ENCODE results near the gene FBN1.

Gene FBN1

DNA sequence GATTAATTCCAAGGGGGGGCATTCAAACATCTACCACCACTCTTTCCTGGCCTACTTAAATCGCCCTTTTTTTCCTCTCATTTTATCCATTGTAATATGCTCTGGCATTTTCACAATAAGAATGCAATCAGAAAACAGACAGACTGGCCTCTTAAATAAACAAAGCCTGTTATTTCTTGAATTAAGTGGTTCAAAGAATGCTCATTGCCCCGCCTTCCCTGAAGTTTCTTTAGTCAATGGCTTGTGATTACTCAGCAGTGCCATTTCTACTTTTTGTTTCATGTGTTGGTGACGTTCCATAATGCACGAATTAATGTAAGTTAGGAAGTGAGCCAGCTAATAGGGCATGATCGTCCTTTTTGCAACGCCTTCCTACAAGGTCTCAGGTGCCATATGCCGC is 68.0 kb downstream of the FBN1 start (continued):
- TF ChIP-seq, protein P1, sequence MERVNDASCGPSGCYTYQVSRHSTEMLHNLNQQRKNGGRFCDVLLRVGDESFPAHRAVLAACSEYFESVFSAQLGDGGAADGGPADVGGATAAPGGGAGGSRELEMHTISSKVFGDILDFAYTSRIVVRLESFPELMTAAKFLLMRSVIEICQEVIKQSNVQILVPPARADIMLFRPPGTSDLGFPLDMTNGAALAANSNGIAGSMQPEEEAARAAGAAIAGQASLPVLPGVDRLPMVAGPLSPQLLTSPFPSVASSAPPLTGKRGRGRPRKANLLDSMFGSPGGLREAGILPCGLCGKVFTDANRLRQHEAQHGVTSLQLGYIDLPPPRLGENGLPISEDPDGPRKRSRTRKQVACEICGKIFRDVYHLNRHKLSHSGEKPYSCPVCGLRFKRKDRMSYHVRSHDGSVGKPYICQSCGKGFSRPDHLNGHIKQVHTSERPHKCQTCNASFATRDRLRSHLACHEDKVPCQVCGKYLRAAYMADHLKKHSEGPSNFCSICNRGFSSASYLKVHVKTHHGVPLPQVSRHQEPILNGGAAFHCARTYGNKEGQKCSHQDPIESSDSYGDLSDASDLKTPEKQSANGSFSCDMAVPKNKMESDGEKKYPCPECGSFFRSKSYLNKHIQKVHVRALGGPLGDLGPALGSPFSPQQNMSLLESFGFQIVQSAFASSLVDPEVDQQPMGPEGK (CRISPR knock-in tag; IDR thresholded peaks at IDR 0.05; ENCODE audit: borderline replicate concordance) = no peak

DNA sequence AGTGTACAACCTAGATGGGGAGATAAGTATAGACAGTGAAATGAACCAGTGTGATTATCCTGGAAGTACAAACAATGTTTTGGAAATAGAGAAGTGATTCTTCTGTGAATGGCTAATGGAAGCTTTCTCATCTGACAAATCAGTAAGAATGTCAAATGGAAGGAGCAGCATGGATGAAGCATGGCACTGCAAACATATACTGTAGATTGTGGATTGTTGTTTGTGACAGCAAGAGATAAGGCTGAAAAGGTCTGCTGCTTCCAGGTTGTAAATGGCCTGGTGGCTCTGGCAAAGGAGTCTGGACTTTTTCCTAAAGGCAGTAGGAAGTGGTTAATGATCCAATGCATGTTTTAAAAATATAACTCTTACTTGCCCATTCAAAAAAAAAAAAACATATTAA is 71.3 kb downstream of the FBN1 start:
- ATAC-seq = peak; percentile 39; the same call in 2 of the 3 replicates
- TF ChIP-seq ARNTL (CRISPR knock-in tag; IDR thresholded peaks at IDR 0.05; ENCODE audit: borderline replicate concordance, low read depth) (no peak), TCF4 (CRISPR knock-in tag; IDR thresholded peaks at IDR 0.05; ENCODE audit: borderline replicate concordance) (peak; percentile 12; the same call in 1 of the 2 replicates), ISL1 (CRISPR knock-in tag; IDR thresholded peaks at IDR 0.05) (peak; percentile 58; the same call in 1 of the 2 replicates)
- TF ChIP-seq, protein P2, sequence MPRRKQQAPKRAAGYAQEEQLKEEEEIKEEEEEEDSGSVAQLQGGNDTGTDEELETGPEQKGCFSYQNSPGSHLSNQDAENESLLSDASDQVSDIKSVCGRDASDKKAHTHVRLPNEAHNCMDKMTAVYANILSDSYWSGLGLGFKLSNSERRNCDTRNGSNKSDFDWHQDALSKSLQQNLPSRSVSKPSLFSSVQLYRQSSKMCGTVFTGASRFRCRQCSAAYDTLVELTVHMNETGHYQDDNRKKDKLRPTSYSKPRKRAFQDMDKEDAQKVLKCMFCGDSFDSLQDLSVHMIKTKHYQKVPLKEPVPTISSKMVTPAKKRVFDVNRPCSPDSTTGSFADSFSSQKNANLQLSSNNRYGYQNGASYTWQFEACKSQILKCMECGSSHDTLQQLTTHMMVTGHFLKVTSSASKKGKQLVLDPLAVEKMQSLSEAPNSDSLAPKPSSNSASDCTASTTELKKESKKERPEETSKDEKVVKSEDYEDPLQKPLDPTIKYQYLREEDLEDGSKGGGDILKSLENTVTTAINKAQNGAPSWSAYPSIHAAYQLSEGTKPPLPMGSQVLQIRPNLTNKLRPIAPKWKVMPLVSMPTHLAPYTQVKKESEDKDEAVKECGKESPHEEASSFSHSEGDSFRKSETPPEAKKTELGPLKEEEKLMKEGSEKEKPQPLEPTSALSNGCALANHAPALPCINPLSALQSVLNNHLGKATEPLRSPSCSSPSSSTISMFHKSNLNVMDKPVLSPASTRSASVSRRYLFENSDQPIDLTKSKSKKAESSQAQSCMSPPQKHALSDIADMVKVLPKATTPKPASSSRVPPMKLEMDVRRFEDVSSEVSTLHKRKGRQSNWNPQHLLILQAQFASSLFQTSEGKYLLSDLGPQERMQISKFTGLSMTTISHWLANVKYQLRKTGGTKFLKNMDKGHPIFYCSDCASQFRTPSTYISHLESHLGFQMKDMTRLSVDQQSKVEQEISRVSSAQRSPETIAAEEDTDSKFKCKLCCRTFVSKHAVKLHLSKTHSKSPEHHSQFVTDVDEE (CRISPR knock-in tag; IDR thresholded peaks at IDR 0.05) = peak; percentile 68; the same call in 1 of the 2 replicates

DNA sequence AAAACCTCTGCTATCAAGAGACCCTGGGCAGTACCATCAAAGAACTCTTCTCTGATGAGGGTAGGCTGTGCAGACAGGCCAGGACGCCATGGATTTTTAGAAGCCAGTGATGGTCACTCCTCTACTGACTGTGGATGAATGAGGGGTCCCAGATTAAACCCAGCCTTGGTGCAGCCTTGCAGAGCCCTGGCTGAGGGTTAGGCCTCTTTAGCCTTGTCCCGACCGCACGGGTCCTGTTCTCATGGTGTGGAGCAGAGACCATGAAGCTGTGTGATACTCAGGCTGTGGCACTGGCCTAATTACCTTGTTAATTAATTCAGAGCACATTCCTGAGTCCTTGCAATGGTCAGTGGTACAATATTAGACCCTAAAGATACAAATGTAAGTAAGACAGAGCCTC is 71.7 kb downstream of the FBN1 start:
- peak; percentile 47; the same call in 2 of the 3 replicates for ATAC-seq
- TF ChIP-seq ZC3H10 (CRISPR knock-in tag; IDR thresholded peaks at IDR 0.05) = no peak
- no peak for TF ChIP-seq CSDC2 (CRISPR knock-in tag; IDR thresholded peaks at IDR 0.05)
- no peak for TF ChIP-seq ZFP30 (CRISPR knock-in tag; IDR thresholded peaks at IDR 0.05)
- TF ChIP-seq TCF4 (CRISPR knock-in tag; IDR thresholded peaks at IDR 0.05; ENCODE audit: borderline replicate concordance) = no peak
- no peak for TF ChIP-seq PPARA (CRISPR knock-in tag; IDR thresholded peaks at IDR 0.05; ENCODE audit: borderline replicate concordance)
- no peak for TF ChIP-seq GLIS3 (CRISPR knock-in tag; IDR thresholded peaks at IDR 0.05)
- TF ChIP-seq, protein P3, sequence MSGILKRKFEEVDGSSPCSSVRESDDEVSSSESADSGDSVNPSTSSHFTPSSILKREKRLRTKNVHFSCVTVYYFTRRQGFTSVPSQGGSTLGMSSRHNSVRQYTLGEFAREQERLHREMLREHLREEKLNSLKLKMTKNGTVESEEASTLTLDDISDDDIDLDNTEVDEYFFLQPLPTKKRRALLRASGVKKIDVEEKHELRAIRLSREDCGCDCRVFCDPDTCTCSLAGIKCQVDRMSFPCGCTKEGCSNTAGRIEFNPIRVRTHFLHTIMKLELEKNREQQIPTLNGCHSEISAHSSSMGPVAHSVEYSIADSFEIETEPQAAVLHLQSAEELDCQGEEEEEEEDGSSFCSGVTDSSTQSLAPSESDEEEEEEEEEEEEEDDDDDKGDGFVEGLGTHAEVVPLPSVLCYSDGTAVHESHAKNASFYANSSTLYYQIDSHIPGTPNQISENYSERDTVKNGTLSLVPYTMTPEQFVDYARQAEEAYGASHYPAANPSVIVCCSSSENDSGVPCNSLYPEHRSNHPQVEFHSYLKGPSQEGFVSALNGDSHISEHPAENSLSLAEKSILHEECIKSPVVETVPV (CRISPR knock-in tag; IDR thresholded peaks at IDR 0.05) = no peak
- TF ChIP-seq ZFP3 (CRISPR knock-in tag; IDR thresholded peaks at IDR 0.05) = no peak
- TF ChIP-seq ZNF70 (CRISPR knock-in tag; IDR thresholded peaks at IDR 0.05) = no peak
- no peak for TF ChIP-seq ZNF8 (CRISPR knock-in tag; IDR thresholded peaks at IDR 0.05)

DNA sequence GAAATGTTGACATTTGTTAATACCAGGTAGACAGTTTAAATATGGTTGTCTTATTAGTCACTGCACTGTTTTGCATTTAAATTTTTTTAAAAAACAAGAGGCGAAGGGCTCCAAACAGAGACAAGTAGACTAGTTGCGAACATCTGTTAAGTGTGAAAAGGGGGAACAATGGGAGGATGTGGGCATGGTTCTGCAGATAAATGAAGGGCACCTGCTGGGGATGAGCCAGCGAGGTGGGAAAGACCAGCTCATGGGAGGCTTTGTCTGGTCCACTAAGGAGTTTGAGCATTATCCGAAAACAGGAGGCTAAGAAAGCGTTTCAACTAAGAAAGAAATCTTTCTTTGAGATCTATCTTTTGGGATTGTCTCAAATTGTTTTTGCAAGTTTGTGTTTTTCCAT is 72.7 kb downstream of the FBN1 start:
- no peak for ATAC-seq
- TF ChIP-seq ZFP3 (CRISPR knock-in tag; IDR thresholded peaks at IDR 0.05) (no peak), ZFP30 (CRISPR knock-in tag; IDR thresholded peaks at IDR 0.05) (no peak), RARB (CRISPR knock-in tag; IDR thresholded peaks at IDR 0.05) (no peak), ZC3H10 (CRISPR knock-in tag; IDR thresholded peaks at IDR 0.05) (no peak), ZNF8 (CRISPR knock-in tag; IDR thresholded peaks at IDR 0.05) (no peak), ESRRG (CRISPR knock-in tag; IDR thresholded peaks at IDR 0.05) (no peak), TCF4 (CRISPR knock-in tag; IDR thresholded peaks at IDR 0.05; ENCODE audit: borderline replicate concordance) (no peak), BACH2 (CRISPR knock-in tag; IDR thresholded peaks at IDR 0.05; ENCODE audit: borderline replicate concordance) (no peak), PPARA (CRISPR knock-in tag; IDR thresholded peaks at IDR 0.05; ENCODE audit: borderline replicate concordance) (no peak)
- TF ChIP-seq, protein P4, sequence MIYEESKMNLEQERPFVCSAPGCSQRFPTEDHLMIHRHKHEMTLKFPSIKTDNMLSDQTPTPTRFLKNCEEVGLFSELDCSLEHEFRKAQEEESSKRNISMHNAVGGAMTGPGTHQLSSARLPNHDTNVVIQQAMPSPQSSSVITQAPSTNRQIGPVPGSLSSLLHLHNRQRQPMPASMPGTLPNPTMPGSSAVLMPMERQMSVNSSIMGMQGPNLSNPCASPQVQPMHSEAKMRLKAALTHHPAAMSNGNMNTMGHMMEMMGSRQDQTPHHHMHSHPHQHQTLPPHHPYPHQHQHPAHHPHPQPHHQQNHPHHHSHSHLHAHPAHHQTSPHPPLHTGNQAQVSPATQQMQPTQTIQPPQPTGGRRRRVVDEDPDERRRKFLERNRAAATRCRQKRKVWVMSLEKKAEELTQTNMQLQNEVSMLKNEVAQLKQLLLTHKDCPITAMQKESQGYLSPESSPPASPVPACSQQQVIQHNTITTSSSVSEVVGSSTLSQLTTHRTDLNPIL (CRISPR knock-in tag; IDR thresholded peaks at IDR 0.05; ENCODE audit: low read depth) = no peak
- TF ChIP-seq, protein P1 (CRISPR knock-in tag; IDR thresholded peaks at IDR 0.05; ENCODE audit: borderline replicate concordance) = no peak
- TF ChIP-seq, protein P2 (CRISPR knock-in tag; IDR thresholded peaks at IDR 0.05) = no peak
- TF ChIP-seq, protein P5, sequence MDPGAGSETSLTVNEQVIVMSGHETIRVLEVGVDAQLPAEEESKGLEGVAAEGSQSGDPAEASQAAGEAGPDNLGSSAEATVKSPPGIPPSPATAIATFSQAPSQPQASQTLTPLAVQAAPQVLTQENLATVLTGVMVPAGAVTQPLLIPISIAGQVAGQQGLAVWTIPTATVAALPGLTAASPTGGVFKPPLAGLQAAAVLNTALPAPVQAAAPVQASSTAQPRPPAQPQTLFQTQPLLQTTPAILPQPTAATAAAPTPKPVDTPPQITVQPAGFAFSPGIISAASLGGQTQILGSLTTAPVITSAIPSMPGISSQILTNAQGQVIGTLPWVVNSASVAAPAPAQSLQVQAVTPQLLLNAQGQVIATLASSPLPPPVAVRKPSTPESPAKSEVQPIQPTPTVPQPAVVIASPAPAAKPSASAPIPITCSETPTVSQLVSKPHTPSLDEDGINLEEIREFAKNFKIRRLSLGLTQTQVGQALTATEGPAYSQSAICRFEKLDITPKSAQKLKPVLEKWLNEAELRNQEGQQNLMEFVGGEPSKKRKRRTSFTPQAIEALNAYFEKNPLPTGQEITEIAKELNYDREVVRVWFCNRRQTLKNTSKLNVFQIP (CRISPR knock-in tag; IDR thresholded peaks at IDR 0.05; ENCODE audit: borderline replicate concordance, low read depth) = no peak
- TF ChIP-seq, protein P3 (CRISPR knock-in tag; IDR thresholded peaks at IDR 0.05) = no peak
